ENCODE results near the gene MMEL1. TPM values are rescaled to one million over a fixed set of nuclear protein-coding genes. Genes with fewer than 3 reads are reported as not detected.

The MMEL1 gene
- total RNA-seq, 1 experiment from 2014 or later: 4.9 TPM

GRCh38 chr1:2593251-2593878, 39.5 kb downstream of the MMEL1 start:
- H3K27me3 ChIP-seq (ENCODE audit: insufficient read depth, low read depth): peaks cover 19% of the 10 kb centered on the region
- BruUV-seq (replicated peaks): no TSS peak
- H3K4me2 ChIP-seq: 0 out of 2 replicates have a peak overlapping the region, but pooled peaks have one; percentile 75
- ChIA-PET CTCF (interaction anchor here (0.7 kb wide), 1 partner anchor 9 kb away, joined by 3 read pairs; no protein-coding TSS in a partner anchor), POLR2A (ENCODE audit: unreplicated experiment) (no interaction called here)
- DNase-seq: no peak
- no peak overlapping the region for H2AFZ ChIP-seq
- H3K79me2 ChIP-seq (ENCODE audit: low read depth): no peaks in the 10 kb centered on the region
- H4K20me1 ChIP-seq (ENCODE audit: insufficient read depth): no peaks in the 10 kb centered on the region
- TF ChIP-seq EZH2 (IDR thresholded peaks at IDR 0.05; ENCODE audit: low read depth) (no peak), CTCF (conservative IDR thresholded peaks at IDR 0.05) (no peak)
- H3K4me1 ChIP-seq (replicated peaks; ENCODE audit: insufficient read depth): no peaks in the 10 kb centered on the region
- no peak overlapping the region for H3K27ac ChIP-seq
- no peaks in the 10 kb centered on the region for H3F3A ChIP-seq (ENCODE audit: insufficient read depth, low read depth)
- H3K9me2 ChIP-seq (ENCODE audit: insufficient read depth): no peaks in the 10 kb centered on the region
- H3K4me3 ChIP-seq: no peak overlapping the region
- no peaks in the 10 kb centered on the region for H3K36me3 ChIP-seq (ENCODE audit: low read depth)
- no peaks in the 10 kb centered on the region for H3K9me3 ChIP-seq (ENCODE audit: insufficient read depth, low read depth)
- intact Hi-C loops (cut with micrococcal nuclease; ENCODE audit: unreplicated experiment): no loop called here

- Histone ChIP-seq H3K36me3 (ENCODE audit: low read depth) (no peaks in the 10 kb centered on the region), H4K20me1 (ENCODE audit: insufficient read depth) (no peaks in the 10 kb centered on the region), H3K9me3 (ENCODE audit: insufficient read depth, low read depth) (no peaks in the 10 kb centered on the region), H3F3A (ENCODE audit: insufficient read depth, low read depth) (no peaks in the 10 kb centered on the region), H3K27me3 (ENCODE audit: insufficient read depth, low read depth) (peaks cover 12% of the 10 kb centered on the region), H3K4me2 (peak overlapping the region; percentile 75), H3K4me3 (peak overlapping the region; percentile 36; the same call in 1 of the 2 replicates), H3K9me2 (ENCODE audit: insufficient read depth) (no peaks in the 10 kb centered on the region), H3K27ac (no peak overlapping the region), H3K4me1 (replicated peaks; ENCODE audit: insufficient read depth) (no peaks in the 10 kb centered on the region), H3K79me2 (ENCODE audit: low read depth) (no peaks in the 10 kb centered on the region), H2AFZ (peak overlapping the region; percentile 55; the same call in 1 of the 2 replicates)
- DNase-seq: no peak
- ChIA-PET CTCF (interaction anchor here (0.7 kb wide), 1 partner anchor 10 kb away, joined by 3 read pairs; no protein-coding TSS in a partner anchor), POLR2A (ENCODE audit: unreplicated experiment) (no interaction called here)
- intact Hi-C loops (cut with micrococcal nuclease; ENCODE audit: unreplicated experiment): no loop called here
- BruUV-seq (replicated peaks): no TSS peak
- TF ChIP-seq CTCF (conservative IDR thresholded peaks at IDR 0.05): no peak
- TF ChIP-seq EZH2 (IDR thresholded peaks at IDR 0.05; ENCODE audit: low read depth): no peak
These were observed 40.1 kb downstream of the MMEL1 start for GRCh38 chr1:2592672-2593071.

GRCh38 chr1:2591581-2592261, 41.1 kb downstream of the MMEL1 start:
- BruUV-seq (replicated peaks): no TSS peak
- no peaks in the 10 kb centered on the region for H4K20me1 ChIP-seq (ENCODE audit: insufficient read depth)
- H3K9me2 ChIP-seq (ENCODE audit: insufficient read depth): no peaks in the 10 kb centered on the region
- no peaks in the 10 kb centered on the region for H3K79me2 ChIP-seq (ENCODE audit: low read depth)
- POLR2A ChIA-PET (ENCODE audit: unreplicated experiment): no interaction called here
- H3K4me1 ChIP-seq (replicated peaks; ENCODE audit: insufficient read depth): no peaks in the 10 kb centered on the region
- H3K27me3 ChIP-seq (ENCODE audit: insufficient read depth, low read depth): peaks cover 3% of the 10 kb centered on the region; the same call in 1 of the 2 replicates
- no peak overlapping the region for H3K4me3 ChIP-seq
- no peak overlapping the region for H3K27ac ChIP-seq
- no peak overlapping the region for H2AFZ ChIP-seq
- no peaks in the 10 kb centered on the region for H3K36me3 ChIP-seq (ENCODE audit: low read depth)
- intact Hi-C loops (cut with micrococcal nuclease; ENCODE audit: unreplicated experiment): no loop called here
- no peak for DNase-seq
- H3K4me2 ChIP-seq: no peak overlapping the region
- no peaks in the 10 kb centered on the region for H3K9me3 ChIP-seq (ENCODE audit: insufficient read depth, low read depth)
- TF ChIP-seq CTCF (conservative IDR thresholded peaks at IDR 0.05) (no peak), EZH2 (IDR thresholded peaks at IDR 0.05; ENCODE audit: low read depth) (no peak)
- CTCF ChIA-PET: no interaction called here
- H3F3A ChIP-seq (ENCODE audit: insufficient read depth, low read depth): no peaks in the 10 kb centered on the region

All from PC-9 (cell line).